ENCODE measurements around the gene MRTFA. TPM values are rescaled to one million over a fixed set of nuclear protein-coding genes. Genes with fewer than 3 reads are reported as not detected.

The MRTFA gene
- polyA plus RNA-seq, 1 of the 3 experiments (the other 2 are of a cell fraction) = 5.8 TPM

- TF ChIP-seq RAD21 (IDR thresholded peaks at IDR 0.05; ENCODE audit: low read length) (peak; percentile 45), POLR2AphosphoS5 (IDR thresholded peaks at IDR 0.05; ENCODE audit: low read depth, low read length) (no peak), PBX3 (IDR thresholded peaks at IDR 0.05) (no peak), GATA2 (CRISPR knock-in tag; IDR thresholded peaks at IDR 0.05) (peak; percentile 77), GABPA (IDR thresholded peaks at IDR 0.05; ENCODE audit: low read depth) (no peak), CHD2 (IDR thresholded peaks at IDR 0.05; ENCODE audit: low read length, partially characterized antibody) (peak; percentile 31), RCOR1 (IDR thresholded peaks at IDR 0.05; ENCODE audit: low read length) (no peak), NRF1 (IDR thresholded peaks at IDR 0.05; ENCODE audit: low read depth, low read length) (no peak), TEAD4 (IDR thresholded peaks at IDR 0.05; ENCODE audit: borderline replicate concordance, insufficient read depth) (no peak), FOXM1 (IDR thresholded peaks at IDR 0.05; ENCODE audit: low read depth) (no peak), EP300 (IDR thresholded peaks at IDR 0.05; ENCODE audit: borderline replicate concordance in 1 of 2, low read depth in 1 of 2, low read length in 1 of 2) (peak in 1 of 2 experiments; percentile 44; a peak in 1 of 4 replicates), ZBTB33 (IDR thresholded peaks at IDR 0.05; ENCODE audit: borderline replicate concordance, low read depth) (no peak), NFIC (IDR thresholded peaks at IDR 0.05; ENCODE audit: borderline replicate concordance) (0 out of 2 replicates have a peak, but pooled peaks have one; percentile 21), TCF12 (IDR thresholded peaks at IDR 0.05) (no peak), SIN3A (IDR thresholded peaks at IDR 0.05; ENCODE audit: borderline replicate concordance, low read depth, low read length) (no peak), MXI1 (IDR thresholded peaks at IDR 0.05; ENCODE audit: low read depth, low read length) (peak; percentile 83), FOSL2 (IDR thresholded peaks at IDR 0.05; ENCODE audit: borderline replicate concordance, low read depth) (no peak)
- TF ChIP-seq, protein P1, sequence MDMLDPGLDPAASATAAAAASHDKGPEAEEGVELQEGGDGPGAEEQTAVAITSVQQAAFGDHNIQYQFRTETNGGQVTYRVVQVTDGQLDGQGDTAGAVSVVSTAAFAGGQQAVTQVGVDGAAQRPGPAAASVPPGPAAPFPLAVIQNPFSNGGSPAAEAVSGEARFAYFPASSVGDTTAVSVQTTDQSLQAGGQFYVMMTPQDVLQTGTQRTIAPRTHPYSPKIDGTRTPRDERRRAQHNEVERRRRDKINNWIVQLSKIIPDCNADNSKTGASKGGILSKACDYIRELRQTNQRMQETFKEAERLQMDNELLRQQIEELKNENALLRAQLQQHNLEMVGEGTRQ (IDR thresholded peaks at IDR 0.05; ENCODE audit: borderline replicate concordance, low read depth, low read length) = no peak
- TF ChIP-seq, protein P2, sequence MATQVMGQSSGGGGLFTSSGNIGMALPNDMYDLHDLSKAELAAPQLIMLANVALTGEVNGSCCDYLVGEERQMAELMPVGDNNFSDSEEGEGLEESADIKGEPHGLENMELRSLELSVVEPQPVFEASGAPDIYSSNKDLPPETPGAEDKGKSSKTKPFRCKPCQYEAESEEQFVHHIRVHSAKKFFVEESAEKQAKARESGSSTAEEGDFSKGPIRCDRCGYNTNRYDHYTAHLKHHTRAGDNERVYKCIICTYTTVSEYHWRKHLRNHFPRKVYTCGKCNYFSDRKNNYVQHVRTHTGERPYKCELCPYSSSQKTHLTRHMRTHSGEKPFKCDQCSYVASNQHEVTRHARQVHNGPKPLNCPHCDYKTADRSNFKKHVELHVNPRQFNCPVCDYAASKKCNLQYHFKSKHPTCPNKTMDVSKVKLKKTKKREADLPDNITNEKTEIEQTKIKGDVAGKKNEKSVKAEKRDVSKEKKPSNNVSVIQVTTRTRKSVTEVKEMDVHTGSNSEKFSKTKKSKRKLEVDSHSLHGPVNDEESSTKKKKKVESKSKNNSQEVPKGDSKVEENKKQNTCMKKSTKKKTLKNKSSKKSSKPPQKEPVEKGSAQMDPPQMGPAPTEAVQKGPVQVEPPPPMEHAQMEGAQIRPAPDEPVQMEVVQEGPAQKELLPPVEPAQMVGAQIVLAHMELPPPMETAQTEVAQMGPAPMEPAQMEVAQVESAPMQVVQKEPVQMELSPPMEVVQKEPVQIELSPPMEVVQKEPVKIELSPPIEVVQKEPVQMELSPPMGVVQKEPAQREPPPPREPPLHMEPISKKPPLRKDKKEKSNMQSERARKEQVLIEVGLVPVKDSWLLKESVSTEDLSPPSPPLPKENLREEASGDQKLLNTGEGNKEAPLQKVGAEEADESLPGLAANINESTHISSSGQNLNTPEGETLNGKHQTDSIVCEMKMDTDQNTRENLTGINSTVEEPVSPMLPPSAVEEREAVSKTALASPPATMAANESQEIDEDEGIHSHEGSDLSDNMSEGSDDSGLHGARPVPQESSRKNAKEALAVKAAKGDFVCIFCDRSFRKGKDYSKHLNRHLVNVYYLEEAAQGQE (IDR thresholded peaks at IDR 0.05; ENCODE audit: low read depth, low read length) = no peak
- POLR2A ChIA-PET = interaction anchor here (1.1 kb wide), 1 partner anchor 26 kb away, joined by 3 read pairs; no protein-coding TSS in a partner anchor
- H3F3A ChIP-seq (replicated peaks; ENCODE audit: insufficient read depth) = peaks cover 9% of the 10 kb centered on the region
- no peaks in the 10 kb centered on the region for H3K79me2 ChIP-seq (ENCODE audit: insufficient read depth)
- peak overlapping the region; percentile 42; the same call in 1 of the 2 replicates for H2AFZ ChIP-seq (ENCODE audit: low read depth)
- no peaks in the 10 kb centered on the region for H3K27me3 ChIP-seq (ENCODE audit: insufficient read depth)
- H4K20me1 ChIP-seq (ENCODE audit: insufficient read depth) = no peaks in the 10 kb centered on the region
- no peaks in the 10 kb centered on the region for H3K36me3 ChIP-seq (replicated peaks in 1 of 2; ENCODE audit: control insufficient read depth in 1 of 2, insufficient read depth in 2 of 2, low read length in 1 of 2)
- H3K27ac ChIP-seq (ENCODE audit: low read depth in 2 of 2, low read length in 1 of 2) = peak overlapping the region; percentile 62 to 88
- H3K4me1 ChIP-seq (ENCODE audit: control insufficient read depth in 1 of 2, insufficient read depth in 2 of 2, low read depth in 1 of 2, low read length in 1 of 2) = peaks cover 21 to 23% of the 10 kb centered on the region in 2 experiments; a peak in 2 of 4 replicates
- WGBS (ENCODE audit: low lambda C conversion rate) = 36% methylated on average over 9 of the region's 11 CpGs
- H3K9me2 ChIP-seq = no peaks in the 10 kb centered on the region
- peak overlapping the region; percentile 25; the same call in 1 of the 2 replicates for H3K4me2 ChIP-seq
- no peak overlapping the region for H3K9ac ChIP-seq
- peak; percentile 64 for DNase-seq
- no peaks in the 10 kb centered on the region for H3K9me3 ChIP-seq
- CTCF ChIA-PET = interaction anchor here (0.7 to 1.2 kb wide), 4 partner anchors 29 to 146 kb away, joined by 3 to 5 read pairs (median 3); no protein-coding TSS in a partner anchor
- no peak overlapping the region for H3K4me3 ChIP-seq (ENCODE audit: low read depth in 2 of 2, low read length in 1 of 2)
These were observed 18.1 kb upstream of the MRTFA start for GRCh38 chr22:40654522-40655167.

Measured in SK-N-SH (cell line).